ENCODE data around the gene MANSC1. TPM values are rescaled to one million over a fixed set of nuclear protein-coding genes. Genes with fewer than 3 reads are reported as not detected.

The MANSC1 gene
- total RNA-seq, 3 donors from 2014 or later (not counting 1 experiment from before 2014, with no cell fraction given): 0.05 to 0.63 (median 0.25) TPM

GRCh38 chr12:12387501-12387900 is 37.5 kb upstream of the MANSC1 start:
- Histone ChIP-seq H3K27ac (ENCODE audit: low read length) (no peak overlapping the region), H3K4me3 (ENCODE audit: low read length) (no peak overlapping the region), H3K36me3 (ENCODE audit: control insufficient read depth, insufficient read depth, low read length) (no peaks in the 10 kb centered on the region), H3K4me1 (ENCODE audit: control insufficient read depth, insufficient read depth, low read length) (peaks cover 27% of the 10 kb centered on the region), H3K9me3 (ENCODE audit: control insufficient read depth, insufficient read depth, low read length) (no peaks in the 10 kb centered on the region), H3K27me3 (ENCODE audit: control insufficient read depth, insufficient read depth, low read length) (no peaks in the 10 kb centered on the region)
- DNase-seq (peak in 1 of 2 donors; percentile 34), ATAC-seq (no peak)
- Mint-ChIP-seq H3K4me1 (peaks cover 40 to 43% of the 10 kb centered on the region in 2 donors), H3K36me3 (no peaks in the 10 kb centered on the region), H3K27me3 (ENCODE audit: low read depth in 2 of 2) (no peaks in the 10 kb centered on the region), H3K4me3 (no peak overlapping the region), H3K9me3 (no peaks in the 10 kb centered on the region), H3K27ac (peak overlapping the region in 1 of 2 donors; percentile 47)
- 67% methylated on average over 2 of the region's 3 CpGs for WGBS (ENCODE audit: insufficient coverage)
- intact Hi-C loops (cut with micrococcal nuclease): no loop called here
- no peak for TF ChIP-seq CTCF (IDR thresholded peaks at IDR 0.05)

- ATAC-seq (peak; percentile 64 to 73 (median 69)), DNase-seq (peak; percentile 39 to 66)
- peak overlapping the region; percentile 85 for H3K4me3 Mint-ChIP-seq
- H3K27me3 Mint-ChIP-seq (ENCODE audit: low read depth in 2 of 2): no peaks in the 10 kb centered on the region
- Histone ChIP-seq H3K9me3 (ENCODE audit: control insufficient read depth, insufficient read depth, low read length) (no peaks in the 10 kb centered on the region), H3K27me3 (ENCODE audit: control insufficient read depth, insufficient read depth, low read length) (no peaks in the 10 kb centered on the region), H3K4me1 (ENCODE audit: control insufficient read depth, insufficient read depth, low read length) (peaks cover 38% of the 10 kb centered on the region), H3K4me3 (ENCODE audit: low read length) (no peak overlapping the region), H3K36me3 (ENCODE audit: control insufficient read depth, insufficient read depth, low read length) (no peaks in the 10 kb centered on the region), H3K27ac (ENCODE audit: low read length) (peak overlapping the region; percentile 68)
- WGBS (ENCODE audit: insufficient coverage): 38% methylated on average over 7 of the region's 7 CpGs
- intact Hi-C loops (cut with micrococcal nuclease): loop anchor here (1.0 to 2.0 kb wide), 2 partner anchors 28 to 58 kb away; partner anchors contain the start of gene BORCS5
- no peaks in the 10 kb centered on the region for H3K36me3 Mint-ChIP-seq
- no peak for TF ChIP-seq CTCF (IDR thresholded peaks at IDR 0.05)
- H3K4me1 Mint-ChIP-seq: peaks cover 55% of the 10 kb centered on the region in 2 donors
- H3K9me3 Mint-ChIP-seq: no peaks in the 10 kb centered on the region
- H3K27ac Mint-ChIP-seq: peak overlapping the region; percentile 91 to 96
Measured at GRCh38 chr12:12384571-12385340, 34.7 kb upstream of the MANSC1 start.

DNA sequence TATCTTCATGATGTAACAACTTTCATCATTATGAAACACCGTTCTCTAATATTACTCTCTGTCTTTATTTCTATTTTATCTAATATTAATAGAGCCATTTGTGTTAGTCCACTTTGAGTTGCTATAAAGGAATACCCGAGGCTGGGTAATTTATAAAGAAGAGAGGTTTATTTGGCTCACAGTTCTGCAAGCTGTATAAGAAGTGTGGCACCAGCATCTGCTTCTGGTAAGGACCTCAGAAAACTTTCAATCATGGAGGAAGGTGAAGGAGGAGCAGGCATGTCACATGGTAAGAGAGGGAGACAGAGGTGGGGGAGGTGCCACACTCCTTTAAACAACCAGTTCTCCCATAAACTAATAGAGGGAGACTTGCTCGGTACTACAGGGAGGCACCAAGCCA is 31.9 kb upstream of the MANSC1 start:
- no peaks in the 10 kb centered on the region for H3K9me3 Mint-ChIP-seq
- ATAC-seq: no peak
- H3K9me3 ChIP-seq (ENCODE audit: control insufficient read depth, insufficient read depth, low read length): no peaks in the 10 kb centered on the region
- H3K27me3 ChIP-seq (ENCODE audit: control insufficient read depth, insufficient read depth, low read length): no peaks in the 10 kb centered on the region
- no peak for DNase-seq
- H3K4me3 Mint-ChIP-seq: no peak overlapping the region
- H3K36me3 Mint-ChIP-seq: no peaks in the 10 kb centered on the region
- H3K36me3 ChIP-seq (ENCODE audit: control insufficient read depth, insufficient read depth, low read length): no peaks in the 10 kb centered on the region
- H3K4me1 ChIP-seq (ENCODE audit: control insufficient read depth, insufficient read depth, low read length): peaks cover 54% of the 10 kb centered on the region
- peaks cover 59 to 61% of the 10 kb centered on the region in 2 donors for H3K4me1 Mint-ChIP-seq
- TF ChIP-seq CTCF (IDR thresholded peaks at IDR 0.05): no peak
- 100% methylated on average over 1 of the region's 3 CpGs for WGBS (ENCODE audit: insufficient coverage)
- no peak overlapping the region for H3K27ac ChIP-seq (ENCODE audit: low read length)
- intact Hi-C loops (cut with micrococcal nuclease): loop anchor here (2.0 kb wide), 1 partner anchor 231 kb away; no protein-coding TSS in a partner anchor
- peak overlapping the region; percentile 87 to 96 for H3K27ac Mint-ChIP-seq
- no peaks in the 10 kb centered on the region for H3K27me3 Mint-ChIP-seq (ENCODE audit: low read depth in 2 of 2)
- H3K4me3 ChIP-seq (ENCODE audit: low read length): no peak overlapping the region

Data from natural killer cell (primary cell).